Kidney epithelial cell (primary cell): ENCODE measurements around the gene PRIM2. TPM values are rescaled to one million over a fixed set of nuclear protein-coding genes. Genes with fewer than 3 reads are reported as not detected.
"Not testable (repeated sequence)": the region's sequence is repeated elsewhere in the genome, so short reads cannot be mapped to it uniquely, and the experiment has no call there.

Experiments
- DNase-seq: peaks from one replicate; pipeline ENCODE4 v3.0.0-alpha.2; 2010; ENCODE audit warnings: low read depth
- H3K27me3 ChIP-seq: 2 replicates; pipeline ENCODE4 v1.6.0; 2011; ENCODE audit warnings: low read length; ENCODE audit not compliant: control insufficient read depth, insufficient read depth
- H3K36me3 ChIP-seq: 2 replicates; pipeline ENCODE4 v1.5.1; 2011; ENCODE audit warnings: low read length; ENCODE audit not compliant: control insufficient read depth, insufficient read depth
- H3K4me3 ChIP-seq: 2 replicates; pipeline ENCODE4 v1.5.1; 2011; ENCODE audit warnings: low read depth, mild to moderate bottlenecking, control low read depth, low read length
- total RNA-seq: library from RNA; depleted of rRNA; stranded (reverse); fragments of >200 nt; gene quantifications from 2 replicates; pipeline ENCODE4 v1.2.3, GENCODE V29; 2015

PRIM2 gene
- total RNA-seq, 1 donor from 2014 or later: 17.9 TPM

DNA sequence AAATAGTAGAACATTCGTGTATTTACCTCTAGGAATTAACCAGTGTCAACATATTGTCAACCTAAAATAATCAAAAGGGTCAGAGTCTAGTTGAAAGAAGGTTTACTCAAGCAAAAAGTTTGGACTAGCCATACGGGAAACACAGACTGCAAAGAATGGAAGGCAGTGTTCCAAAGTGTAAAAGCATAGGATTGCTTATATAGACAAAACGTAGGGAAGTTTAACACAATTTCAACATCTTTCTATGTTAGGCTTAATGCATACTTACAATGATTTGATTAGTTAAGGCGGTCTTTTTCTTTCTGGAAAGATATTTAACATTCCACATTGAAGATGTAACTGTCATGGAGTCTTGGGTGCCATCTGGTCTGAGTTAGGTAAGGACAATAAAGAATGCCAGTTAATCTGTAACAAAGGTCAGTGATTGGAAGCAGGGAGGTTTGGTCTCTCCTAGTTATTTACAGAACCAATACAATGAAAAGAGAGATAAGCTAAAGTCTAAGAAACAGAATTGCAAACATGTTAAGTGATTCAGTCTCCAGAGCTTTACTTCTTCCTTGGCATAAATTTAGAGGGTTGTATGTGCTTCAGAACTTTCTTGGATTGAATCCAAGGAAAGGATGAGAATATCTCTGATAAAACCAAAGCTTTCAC is 183.1 kb downstream of the PRIM2 start:
- not testable (repeated sequence) for H3K27me3 ChIP-seq, DNase-seq, H3K4me3 ChIP-seq, H3K36me3 ChIP-seq

DNA sequence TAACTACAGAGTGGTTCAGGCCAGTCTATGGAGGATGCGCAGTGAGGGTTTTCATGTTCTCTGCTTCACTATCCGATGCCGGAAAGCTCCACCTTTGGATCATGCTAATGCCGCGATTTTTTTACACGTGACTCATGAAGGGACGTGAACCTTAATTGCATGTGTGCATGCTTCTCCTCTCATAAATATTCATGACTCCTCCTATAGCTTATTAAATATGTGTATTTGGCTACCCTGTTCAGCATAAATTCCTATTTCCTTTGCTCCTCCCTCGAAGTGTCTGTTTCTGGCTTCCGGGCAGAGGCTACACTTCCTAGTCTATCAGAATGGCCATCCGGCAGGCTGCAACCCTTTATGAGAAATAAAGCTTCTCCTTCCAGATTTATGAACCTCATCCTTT is 185.0 kb downstream of the PRIM2 start:
- not testable (repeated sequence) for DNase-seq, H3K27me3 ChIP-seq, H3K4me3 ChIP-seq, H3K36me3 ChIP-seq

DNA sequence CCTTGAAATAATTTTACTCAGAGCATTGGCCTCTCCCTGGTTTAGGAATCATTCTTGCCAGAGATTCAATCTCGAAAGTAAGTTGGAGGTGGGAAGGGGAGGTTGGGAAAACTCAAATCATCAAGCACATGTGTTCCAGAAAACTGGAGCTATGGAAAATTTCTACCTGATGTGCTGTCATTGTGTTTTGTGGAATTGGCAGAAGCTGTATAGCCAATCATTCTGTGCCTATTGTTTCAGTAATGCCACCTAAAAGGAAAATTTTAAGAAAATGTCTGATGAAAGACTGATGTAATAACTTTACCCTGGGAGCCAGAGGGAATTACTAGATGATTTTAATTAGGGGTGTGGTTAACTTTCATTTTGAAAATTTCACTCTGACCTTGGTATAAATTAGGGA is 187.8 kb downstream of the PRIM2 start:
- not testable (repeated sequence) for H3K4me3 ChIP-seq, H3K36me3 ChIP-seq, H3K27me3 ChIP-seq, DNase-seq

DNA sequence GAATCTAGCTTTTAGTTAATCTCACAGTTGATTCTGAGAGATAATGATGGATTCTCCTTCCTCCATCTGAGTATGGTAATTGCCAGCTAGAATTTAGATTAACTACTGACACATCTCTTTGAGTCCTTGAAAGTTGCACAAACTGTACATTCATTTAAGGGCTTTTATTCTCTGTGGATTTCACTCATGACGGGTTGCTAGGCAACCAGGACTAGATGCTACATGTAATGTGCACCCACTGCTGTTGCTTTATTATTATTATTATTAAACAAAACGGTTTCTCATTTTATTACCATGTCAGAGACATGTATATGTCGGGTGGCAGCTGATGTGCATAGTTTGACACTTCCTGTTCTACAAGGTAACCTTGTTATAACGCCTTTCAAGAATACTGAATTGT is 193.0 kb downstream of the PRIM2 start:
- not testable (repeated sequence) for H3K4me3 ChIP-seq, H3K27me3 ChIP-seq, H3K36me3 ChIP-seq, DNase-seq

DNA sequence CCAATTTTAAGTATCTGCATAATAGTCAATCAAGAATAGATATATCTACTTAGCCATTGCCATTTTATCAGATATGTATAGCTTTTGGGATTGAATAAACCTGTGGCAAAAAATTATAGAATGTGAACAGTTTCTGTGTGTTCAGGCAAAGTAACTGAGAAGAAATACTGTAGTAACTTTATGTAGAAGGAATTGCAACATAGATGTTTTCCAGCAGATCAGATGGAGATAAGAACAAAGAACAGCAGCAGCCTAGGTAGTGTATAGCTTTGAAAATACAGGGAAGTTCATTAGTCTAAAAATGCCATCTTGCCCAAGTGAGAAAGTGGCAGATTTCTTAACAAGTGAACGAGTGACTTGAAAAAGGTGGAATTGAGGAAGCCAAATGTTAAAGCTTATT is 197.7 kb downstream of the PRIM2 start:
- H3K4me3 ChIP-seq, H3K27me3 ChIP-seq, DNase-seq, H3K36me3 ChIP-seq: not testable (repeated sequence)

DNA sequence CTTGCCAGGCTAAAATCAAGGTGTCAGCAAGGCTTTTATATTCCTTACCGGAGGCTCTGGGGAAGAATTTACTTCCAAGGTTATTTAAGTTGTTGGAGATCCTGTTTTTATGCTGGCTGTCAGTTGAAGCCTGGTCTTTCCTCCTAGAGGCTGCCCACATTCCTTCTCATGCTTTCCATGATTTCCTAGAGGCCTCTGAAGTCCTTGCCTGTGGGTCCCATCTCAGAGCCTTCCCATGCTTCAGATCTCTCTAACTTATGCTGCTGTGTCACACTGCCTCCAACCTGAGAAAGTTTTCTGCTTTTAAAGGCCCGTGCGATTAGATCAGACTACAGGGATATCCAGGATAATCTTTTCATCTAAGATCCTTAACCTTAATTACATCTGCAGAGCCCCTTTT is 198.4 kb downstream of the PRIM2 start:
- not testable (repeated sequence) for H3K27me3 ChIP-seq, DNase-seq

DNA sequence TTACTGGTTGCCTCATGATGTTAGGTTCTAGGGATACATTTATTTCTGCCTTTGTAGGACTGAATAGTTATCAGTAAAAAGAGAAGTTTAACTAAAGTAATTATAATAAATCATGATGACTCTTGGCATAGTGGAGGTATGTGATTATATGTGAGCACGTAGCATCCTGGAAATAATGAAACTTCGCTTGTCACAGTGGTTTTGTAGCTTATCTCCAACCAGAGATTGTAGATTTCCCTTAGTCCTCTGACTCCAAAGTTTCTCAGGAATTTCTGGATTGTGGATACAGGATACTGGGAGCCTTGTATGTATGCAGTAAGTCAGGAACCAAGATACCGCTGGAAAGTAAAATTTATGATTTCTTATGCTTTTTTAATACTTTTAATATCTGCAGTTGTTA is 199.3 kb downstream of the PRIM2 start:
- H3K27me3 ChIP-seq, DNase-seq, H3K36me3 ChIP-seq, H3K4me3 ChIP-seq: not testable (repeated sequence)

More for the DNA sequence above, 198.4 kb downstream of the PRIM2 start:
- not testable (repeated sequence) for H3K4me3 ChIP-seq, H3K36me3 ChIP-seq

DNA sequence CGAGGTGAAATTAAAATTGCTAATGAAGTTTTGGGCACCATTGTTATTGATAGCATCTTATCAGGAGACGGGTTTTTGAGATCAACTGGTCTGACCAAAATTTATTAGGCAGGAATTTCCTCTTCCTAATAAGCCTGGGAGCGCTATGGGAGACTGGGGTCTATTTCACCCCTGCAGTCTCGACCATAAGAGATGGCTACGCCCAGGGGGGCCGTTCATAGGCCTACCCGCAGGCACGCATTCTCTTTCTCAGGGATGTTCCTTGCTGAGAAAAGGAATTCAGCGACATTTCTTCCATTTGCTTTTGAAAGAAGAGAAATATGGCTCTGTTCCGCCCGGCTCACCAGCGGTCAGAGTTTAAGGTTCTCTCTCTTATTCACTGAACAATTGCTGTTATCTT is 201.8 kb downstream of the PRIM2 start:
- not testable (repeated sequence) for DNase-seq, H3K27me3 ChIP-seq

DNA sequence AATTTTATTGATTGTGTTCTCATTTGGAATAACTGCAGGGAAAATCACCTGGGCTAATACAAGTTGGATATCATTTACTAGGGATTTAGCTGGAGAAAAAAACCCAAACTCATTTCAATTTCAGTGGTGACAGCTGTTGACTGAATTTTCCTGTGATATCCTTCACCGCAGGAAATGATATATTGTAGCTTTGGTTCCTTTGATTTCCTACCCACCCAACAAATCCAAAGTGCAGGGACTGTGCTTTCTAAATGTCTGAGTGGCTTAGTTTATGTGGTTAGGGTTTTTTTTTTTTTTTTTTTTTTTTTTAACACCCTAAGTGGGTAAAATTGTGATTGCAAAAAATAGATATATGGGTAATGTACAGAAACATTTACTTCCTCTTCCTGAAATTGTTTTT is 203.7 kb downstream of the PRIM2 start:
- not testable (repeated sequence) for H3K36me3 ChIP-seq, DNase-seq, H3K27me3 ChIP-seq, H3K4me3 ChIP-seq

More for the DNA sequence above, 201.8 kb downstream of the PRIM2 start:
- not testable (repeated sequence) for H3K4me3 ChIP-seq, H3K36me3 ChIP-seq

DNA sequence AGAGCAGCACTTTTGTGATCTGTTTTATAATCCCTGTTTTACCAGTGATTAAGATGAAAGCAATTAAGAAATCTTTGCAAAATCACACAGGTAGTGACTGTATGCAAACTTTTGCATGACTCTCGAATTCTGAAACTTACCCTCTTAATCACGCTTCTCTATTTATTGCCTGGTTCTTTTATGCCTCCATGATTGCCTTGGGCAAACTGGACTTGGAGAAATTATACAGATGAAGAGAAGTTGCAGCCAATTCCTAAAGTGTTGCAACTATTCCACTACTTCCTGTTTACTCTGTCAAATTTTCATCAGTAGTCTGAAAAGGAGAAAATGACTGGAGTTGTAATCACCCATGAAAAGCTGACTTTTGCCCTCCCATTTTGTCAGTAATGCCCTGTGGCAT is 205.8 kb downstream of the PRIM2 start:
- H3K27me3 ChIP-seq, H3K36me3 ChIP-seq, DNase-seq, H3K4me3 ChIP-seq: not testable (repeated sequence)

DNA sequence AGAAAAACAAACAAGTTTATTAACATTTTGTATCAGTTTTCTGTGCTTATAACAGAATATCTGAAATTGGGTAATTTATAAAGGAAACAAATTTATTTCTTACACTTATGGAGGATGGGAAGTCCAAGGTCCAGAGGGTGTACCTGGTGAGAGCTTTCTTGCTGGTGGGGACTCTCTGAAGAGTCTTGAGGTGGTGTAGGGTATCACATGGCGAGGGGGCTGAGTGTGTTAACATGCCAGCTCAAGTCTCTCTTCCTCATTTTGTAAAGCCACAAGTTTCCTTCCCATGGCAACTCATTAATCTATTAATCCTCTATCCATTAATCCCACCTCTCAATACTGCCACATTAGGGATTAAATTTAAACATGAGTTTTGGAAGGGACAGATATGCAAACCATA is 212.3 kb downstream of the PRIM2 start:
- not testable (repeated sequence) for H3K27me3 ChIP-seq, H3K4me3 ChIP-seq, H3K36me3 ChIP-seq, DNase-seq

DNA sequence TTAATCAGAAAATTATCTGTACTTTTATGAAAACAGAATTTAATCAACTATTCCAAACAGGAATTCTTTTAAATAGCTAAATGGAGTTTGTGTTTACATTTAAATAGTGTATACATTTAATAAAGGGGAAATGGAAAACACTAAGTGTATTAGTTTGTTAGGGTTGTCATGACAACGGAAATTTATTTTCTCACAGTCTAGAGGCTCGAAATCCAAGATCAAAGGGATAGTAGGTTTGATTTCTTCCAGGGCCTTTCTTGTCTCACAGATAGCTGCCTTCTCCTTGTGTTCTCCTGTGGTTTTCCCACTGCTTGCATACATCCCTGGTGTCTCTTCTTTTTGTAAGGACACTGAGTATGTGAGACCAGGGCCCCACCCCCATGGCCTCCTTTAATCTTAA is 215.2 kb downstream of the PRIM2 start:
- H3K4me3 ChIP-seq, DNase-seq, H3K27me3 ChIP-seq, H3K36me3 ChIP-seq: not testable (repeated sequence)

DNA sequence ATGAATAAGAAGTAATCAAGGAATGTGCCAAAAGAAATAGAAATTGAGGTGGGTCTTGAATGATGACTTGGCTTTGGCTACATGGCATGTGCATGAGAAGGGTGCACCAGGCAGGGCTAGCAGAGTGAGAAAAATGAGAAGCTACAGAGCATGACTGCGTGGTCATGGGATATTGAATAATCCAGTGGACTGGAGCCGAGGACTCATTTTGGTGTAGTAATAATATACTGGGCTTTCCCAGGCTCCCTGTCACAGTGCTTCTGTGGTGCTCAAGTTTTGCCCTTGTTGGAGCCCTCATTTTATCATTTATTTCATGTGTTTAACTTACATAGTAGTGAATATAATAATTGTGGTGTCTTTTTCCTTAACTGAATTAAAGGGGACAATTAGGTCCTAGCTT is 217.7 kb downstream of the PRIM2 start:
- DNase-seq, H3K27me3 ChIP-seq, H3K36me3 ChIP-seq, H3K4me3 ChIP-seq: not testable (repeated sequence)
